Smooth muscle cell (in vitro differentiated cells): Measurements from ENCODE around the gene YTHDF1. TPM values are rescaled to one million over a fixed set of nuclear protein-coding genes. Genes with fewer than 3 reads are reported as not detected.

Experiments
- DNase-seq: peaks from one replicate; lab custom pipeline; 2025; ENCODE audit not compliant: unreplicated experiment; lab: John Stamatoyannopoulos, UW
- H2AFZ ChIP-seq: fragments of 200-600 bp; sonication (generic); 2 replicates; pipeline ENCODE4 v1.6.0; 2016; ENCODE audit warnings: antibody characterized with exemption, low read depth, mild to moderate bottlenecking
- H3F3A ChIP-seq: fragments of 200-600 bp; sonication (generic); 2 replicates; pipeline ENCODE4 v1.6.0; 2017; ENCODE audit warnings: antibody characterized with exemption, low read depth
- H3K27ac ChIP-seq: fragments of 200-600 bp; sonication (generic); 2 replicates; pipeline ENCODE4 v1.5.1; 2016; ENCODE audit warnings: low read depth, mild to moderate bottlenecking
- H3K27me3 ChIP-seq: fragments of 200-600 bp; sonication (generic); 2 replicates; pipeline ENCODE4 v1.6.1; 2016; ENCODE audit warnings: low read depth, mild to moderate bottlenecking
- H3K36me3 ChIP-seq: fragments of 200-600 bp; sonication (generic); 2 replicates; pipeline ENCODE4 v1.5.1; 2016; ENCODE audit warnings: low read depth
- H3K4me1 ChIP-seq: fragments of 200-600 bp; sonication (generic); 2 replicates; pipeline ENCODE4 v1.5.1; 2016; ENCODE audit warnings: low read depth
- H3K4me2 ChIP-seq: fragments of 200-600 bp; sonication (generic); 2 replicates; pipeline ENCODE4 v1.6.0; 2016; ENCODE audit warnings: mild to moderate bottlenecking
- H3K4me3 ChIP-seq: fragments of 200-600 bp; sonication (generic); 2 replicates; pipeline ENCODE4 v1.5.1; 2016; ENCODE audit warnings: mild to moderate bottlenecking
- H3K79me2 ChIP-seq: fragments of 200-600 bp; sonication (generic); 2 replicates; pipeline ENCODE4 v1.6.0; 2016; ENCODE audit warnings: low read depth, mild to moderate bottlenecking
- H3K9ac ChIP-seq: fragments of 200-600 bp; sonication (generic); 2 replicates; pipeline ENCODE4 v1.6.0; 2016; ENCODE audit warnings: low read depth
- H3K9me3 ChIP-seq: fragments of 200-600 bp; sonication (generic); replicated peaks from 2 replicates; pipeline ENCODE4 v1.5.1; 2016; ENCODE audit warnings: low read depth
- H4K20me1 ChIP-seq: fragments of 200-600 bp; sonication (generic); 2 replicates; pipeline ENCODE4 v1.6.0; 2016; ENCODE audit warnings: low read depth
- CTCF ChIP-seq: fragments of 200-600 bp; sonication (generic); IDR thresholded peaks from 2 replicates; pipeline ENCODE4 v1.5.1; 2017; ENCODE audit warnings: borderline replicate concordance, mild to moderate bottlenecking, antibody characterized with exemption; ENCODE audit not compliant: insufficient read depth, poor library complexity, severe bottlenecking
- WGBS: methylation state at CpG from one replicate; pipeline ENCODE4 v1.1.7; 2016; ENCODE audit warnings: low lambda C conversion rate; 5-methylcytosine and 5-hydroxymethylcytosine counted together
- polyA plus RNA-seq: library from polyadenylated mRNA; unstranded; fragments of >200 nt; fragmentation: Nextera tagmentation; extraction: Ambion mirVana; gene quantifications from 2 replicates; pipeline ENCODE4 v1.2.1, GENCODE V29; 2016
- total RNA-seq: library from RNA; depleted of rRNA; stranded (reverse); fragments of >200 nt; gene quantifications from 2 replicates; pipeline ENCODE4 v1.2.3, GENCODE V29; 2014

The YTHDF1 gene
- total and polyA plus RNA-seq, 2 experiments from 2014 or later = 28.2 to 35.8 TPM

GRCh38 chr20:63192721-63193120, 23.2 kb downstream of the YTHDF1 start:
- Histone ChIP-seq H3K4me1 (peaks cover 6% of the 10 kb centered on the region), H2AFZ (no peak overlapping the region), H3K79me2 (peaks cover 9% of the 10 kb centered on the region), H3K36me3 (peaks cover 8% of the 10 kb centered on the region), H3K9me3 (no peaks in the 10 kb centered on the region), H3K4me3 (no peak overlapping the region), H4K20me1 (peaks cover 51% of the 10 kb centered on the region), H3K27me3 (no peaks in the 10 kb centered on the region), H3K9ac (no peak overlapping the region), H3F3A (peaks cover 16% of the 10 kb centered on the region), H3K27ac (no peak overlapping the region), H3K4me2 (no peak overlapping the region)
- no peak for DNase-seq
- 92% methylated on average over 21 of the region's 21 CpGs for WGBS
- TF ChIP-seq CTCF = no peak

- WGBS = 93% methylated on average over 14 of the region's 14 CpGs
- H3K4me3 ChIP-seq = no peak overlapping the region
- H3K4me1 ChIP-seq = no peaks in the 10 kb centered on the region
- no peak overlapping the region for H3K4me2 ChIP-seq
- no peak for TF ChIP-seq CTCF
- H3K36me3 ChIP-seq = peaks cover 8% of the 10 kb centered on the region
- no peak for DNase-seq
- H3K27me3 ChIP-seq = no peaks in the 10 kb centered on the region
- H4K20me1 ChIP-seq = peaks cover 38% of the 10 kb centered on the region
- H3K9ac ChIP-seq = no peak overlapping the region
- H3K27ac ChIP-seq = no peak overlapping the region
- peaks cover 6% of the 10 kb centered on the region for H3F3A ChIP-seq
- H2AFZ ChIP-seq = no peak overlapping the region
- H3K79me2 ChIP-seq = no peaks in the 10 kb centered on the region
- no peaks in the 10 kb centered on the region for H3K9me3 ChIP-seq
These were observed 24.5 kb downstream of the YTHDF1 start for GRCh38 chr20:63191400-63191799.

- no peaks in the 10 kb centered on the region for H3K4me1 ChIP-seq
- H3K9ac ChIP-seq = no peak overlapping the region
- no peak for TF ChIP-seq CTCF
- no peak overlapping the region for H3K27ac ChIP-seq
- 91% methylated on average over 20 of the region's 20 CpGs for WGBS
- no peaks in the 10 kb centered on the region for H3K9me3 ChIP-seq
- peaks cover 32% of the 10 kb centered on the region for H4K20me1 ChIP-seq
- no peak for DNase-seq
- H3K36me3 ChIP-seq = peaks cover 2% of the 10 kb centered on the region
- no peak overlapping the region for H2AFZ ChIP-seq
- H3K79me2 ChIP-seq = no peaks in the 10 kb centered on the region
- no peak overlapping the region for H3K4me3 ChIP-seq
- H3K27me3 ChIP-seq = no peaks in the 10 kb centered on the region
- no peak overlapping the region for H3K4me2 ChIP-seq
- H3F3A ChIP-seq = peaks cover 2% of the 10 kb centered on the region
These were observed 25.1 kb downstream of the YTHDF1 start for GRCh38 chr20:63190828-63191227.

- H2AFZ ChIP-seq = no peak overlapping the region
These were observed 25.9 kb downstream of the YTHDF1 start for GRCh38 chr20:63189846-63190559.

More at GRCh38 chr20:63189846-63190559, 25.9 kb downstream of the YTHDF1 start:
- DNase-seq = no peak
- no peaks in the 10 kb centered on the region for H3F3A ChIP-seq
- H3K4me1 ChIP-seq = no peaks in the 10 kb centered on the region
- H3K27me3 ChIP-seq = no peaks in the 10 kb centered on the region
- no peaks in the 10 kb centered on the region for H3K79me2 ChIP-seq
- H3K9me3 ChIP-seq = no peaks in the 10 kb centered on the region
- H3K9ac ChIP-seq = no peak overlapping the region
- H3K36me3 ChIP-seq = no peaks in the 10 kb centered on the region
- H4K20me1 ChIP-seq = peaks cover 24% of the 10 kb centered on the region
- no peak overlapping the region for H3K27ac ChIP-seq
- TF ChIP-seq CTCF = no peak
- no peak overlapping the region for H3K4me3 ChIP-seq
- H3K4me2 ChIP-seq = no peak overlapping the region
- WGBS = 93% methylated on average over 17 of the region's 17 CpGs
